ENCODE results near the gene APIP. TPM values are rescaled to one million over a fixed set of nuclear protein-coding genes. Genes with fewer than 3 reads are reported as not detected.

Gene APIP
- total and polyA plus RNA-seq, 2 donors (not counting 1 experiment from before 2014, with no cell fraction given) = 32.2 to 32.7 TPM

DNA sequence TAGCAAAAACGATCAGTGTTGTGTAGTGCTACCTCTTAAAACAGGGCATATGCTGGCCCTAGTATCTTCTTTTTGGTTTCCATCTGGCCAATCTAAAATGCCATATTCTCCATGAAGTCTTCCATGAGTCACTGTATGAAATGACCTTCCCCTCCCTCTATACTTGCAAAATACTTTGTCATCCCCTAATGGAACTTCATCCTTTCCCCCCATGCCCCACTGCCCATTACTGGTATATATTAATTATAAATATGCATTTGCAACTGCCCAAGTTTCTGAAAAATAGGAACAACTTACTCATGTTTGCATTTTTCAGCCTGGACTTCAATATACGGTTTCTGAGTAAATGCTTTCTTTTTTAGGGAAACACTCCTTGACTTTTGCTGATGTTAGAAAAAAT, 4.5 kb downstream of the APIP start:
- Histone ChIP-seq H3K9ac (ENCODE audit: insufficient read depth, low read length) (no peak overlapping the region), H3K36me3 (ENCODE audit: control insufficient read depth, insufficient read depth, low read length) (no peaks in the 10 kb centered on the region), H3K4me1 (ENCODE audit: control insufficient read depth, extremely low read depth, insufficient read depth, low read length) (peaks cover 2% of the 10 kb centered on the region), H3K27me3 (ENCODE audit: control insufficient read depth, insufficient read depth, low read length) (no peaks in the 10 kb centered on the region), H3K4me2 (ENCODE audit: extremely low read depth, insufficient read depth, low read length) (no peak overlapping the region), H3K9me3 (ENCODE audit: control insufficient read depth, insufficient read depth, low read depth, low read length) (no peaks in the 10 kb centered on the region), H2AFZ (ENCODE audit: low read length) (no peak overlapping the region), H3K4me3 (replicated peaks in 1 of 4; ENCODE audit: control extremely low read depth in 1 of 4, insufficient read depth in 1 of 4, low read depth in 3 of 4, low read length in 4 of 4) (no peak overlapping the region), H3K79me2 (ENCODE audit: control insufficient read depth, insufficient read depth, low read length) (peaks cover 11% of the 10 kb centered on the region), H3K27ac (ENCODE audit: insufficient read depth, low read length) (no peak overlapping the region), H4K20me1 (ENCODE audit: control insufficient read depth, extremely low read depth, insufficient read depth, low read length) (no peaks in the 10 kb centered on the region)
- no peak for DNase-seq (ENCODE audit: low read depth in 2 of 2)
- TF ChIP-seq, protein P1, sequence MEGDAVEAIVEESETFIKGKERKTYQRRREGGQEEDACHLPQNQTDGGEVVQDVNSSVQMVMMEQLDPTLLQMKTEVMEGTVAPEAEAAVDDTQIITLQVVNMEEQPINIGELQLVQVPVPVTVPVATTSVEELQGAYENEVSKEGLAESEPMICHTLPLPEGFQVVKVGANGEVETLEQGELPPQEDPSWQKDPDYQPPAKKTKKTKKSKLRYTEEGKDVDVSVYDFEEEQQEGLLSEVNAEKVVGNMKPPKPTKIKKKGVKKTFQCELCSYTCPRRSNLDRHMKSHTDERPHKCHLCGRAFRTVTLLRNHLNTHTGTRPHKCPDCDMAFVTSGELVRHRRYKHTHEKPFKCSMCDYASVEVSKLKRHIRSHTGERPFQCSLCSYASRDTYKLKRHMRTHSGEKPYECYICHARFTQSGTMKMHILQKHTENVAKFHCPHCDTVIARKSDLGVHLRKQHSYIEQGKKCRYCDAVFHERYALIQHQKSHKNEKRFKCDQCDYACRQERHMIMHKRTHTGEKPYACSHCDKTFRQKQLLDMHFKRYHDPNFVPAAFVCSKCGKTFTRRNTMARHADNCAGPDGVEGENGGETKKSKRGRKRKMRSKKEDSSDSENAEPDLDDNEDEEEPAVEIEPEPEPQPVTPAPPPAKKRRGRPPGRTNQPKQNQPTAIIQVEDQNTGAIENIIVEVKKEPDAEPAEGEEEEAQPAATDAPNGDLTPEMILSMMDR (conservative IDR thresholded peaks at IDR 0.05 in 1 of 2, IDR thresholded peaks at IDR 0.05 in 1 of 2; ENCODE audit: low read depth in 1 of 2, low read length in 2 of 2) = no peak
- TF ChIP-seq EZH2 (IDR thresholded peaks at IDR 0.05; ENCODE audit: low read length, missing control alignments) = no peak

DNA sequence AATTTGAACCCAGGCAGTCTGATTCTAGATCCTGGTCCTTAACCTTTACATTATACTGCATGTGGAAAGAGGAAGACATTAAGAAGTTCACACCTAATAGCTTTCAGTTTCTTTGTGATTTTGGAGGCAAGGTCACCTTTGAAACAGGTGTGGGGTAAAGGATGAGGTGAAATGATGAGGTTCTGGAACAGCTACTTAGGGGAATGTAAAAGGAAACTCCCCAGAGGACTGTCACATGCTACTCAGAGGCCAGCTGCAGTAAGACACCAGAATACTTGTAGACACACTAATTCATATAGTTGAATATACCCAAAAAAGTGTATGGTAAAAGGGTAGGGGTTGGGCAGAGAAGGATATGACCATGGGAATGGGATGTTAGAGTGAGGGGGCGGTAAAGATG, 5.4 kb downstream of the APIP start:
- no peak overlapping the region for H3K4me3 ChIP-seq (replicated peaks in 1 of 4; ENCODE audit: control extremely low read depth in 1 of 4, insufficient read depth in 1 of 4, low read depth in 3 of 4, low read length in 4 of 4)
- no peaks in the 10 kb centered on the region for H4K20me1 ChIP-seq (ENCODE audit: control insufficient read depth, extremely low read depth, insufficient read depth, low read length)
- no peaks in the 10 kb centered on the region for H3K36me3 ChIP-seq (ENCODE audit: control insufficient read depth, insufficient read depth, low read length)
- peaks cover 2% of the 10 kb centered on the region for H3K4me1 ChIP-seq (ENCODE audit: control insufficient read depth, extremely low read depth, insufficient read depth, low read length)
- no peak overlapping the region for H3K27ac ChIP-seq (ENCODE audit: insufficient read depth, low read length)
- no peak overlapping the region for H3K4me2 ChIP-seq (ENCODE audit: extremely low read depth, insufficient read depth, low read length)
- no peaks in the 10 kb centered on the region for H3K27me3 ChIP-seq (ENCODE audit: control insufficient read depth, insufficient read depth, low read length)
- H3K9ac ChIP-seq (ENCODE audit: insufficient read depth, low read length) = no peak overlapping the region
- H2AFZ ChIP-seq (ENCODE audit: low read length) = no peak overlapping the region
- no peak for TF ChIP-seq EZH2 (IDR thresholded peaks at IDR 0.05; ENCODE audit: low read length, missing control alignments)
- DNase-seq (ENCODE audit: low read depth in 2 of 2) = no peak
- peaks cover 13% of the 10 kb centered on the region for H3K79me2 ChIP-seq (ENCODE audit: control insufficient read depth, insufficient read depth, low read length)
- no peaks in the 10 kb centered on the region for H3K9me3 ChIP-seq (ENCODE audit: control insufficient read depth, insufficient read depth, low read depth, low read length)

DNA sequence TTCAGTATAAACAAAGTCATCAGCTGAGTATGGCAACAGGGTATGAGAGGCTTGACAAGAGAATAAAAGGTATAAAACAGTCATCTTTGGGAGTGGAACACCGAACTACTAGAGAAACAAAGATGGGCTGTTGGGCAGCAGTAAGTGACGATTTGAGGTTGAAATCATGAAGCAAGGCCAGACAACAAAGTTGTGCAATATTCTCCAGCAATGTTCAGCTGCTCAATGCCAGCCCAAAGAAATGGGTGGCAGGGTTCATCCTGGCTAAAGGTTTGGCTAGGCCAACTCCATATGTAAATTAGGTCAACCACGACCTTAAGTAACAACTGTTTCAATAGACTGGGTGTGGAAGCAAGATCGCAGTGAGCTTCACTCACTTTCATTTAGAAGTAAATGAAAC, 6.2 kb downstream of the APIP start:
- Histone ChIP-seq H2AFZ (ENCODE audit: low read length) (no peak overlapping the region), H3K4me2 (ENCODE audit: extremely low read depth, insufficient read depth, low read length) (no peak overlapping the region), H3K36me3 (ENCODE audit: control insufficient read depth, insufficient read depth, low read length) (no peaks in the 10 kb centered on the region), H3K27me3 (ENCODE audit: control insufficient read depth, insufficient read depth, low read length) (no peaks in the 10 kb centered on the region), H3K4me3 (replicated peaks in 1 of 4; ENCODE audit: control extremely low read depth in 1 of 4, insufficient read depth in 1 of 4, low read depth in 3 of 4, low read length in 4 of 4) (no peak overlapping the region), H4K20me1 (ENCODE audit: control insufficient read depth, extremely low read depth, insufficient read depth, low read length) (no peaks in the 10 kb centered on the region), H3K79me2 (ENCODE audit: control insufficient read depth, insufficient read depth, low read length) (peaks cover 7% of the 10 kb centered on the region), H3K9ac (ENCODE audit: insufficient read depth, low read length) (no peak overlapping the region), H3K9me3 (ENCODE audit: control insufficient read depth, insufficient read depth, low read depth, low read length) (no peaks in the 10 kb centered on the region), H3K27ac (ENCODE audit: insufficient read depth, low read length) (no peak overlapping the region), H3K4me1 (ENCODE audit: control insufficient read depth, extremely low read depth, insufficient read depth, low read length) (no peaks in the 10 kb centered on the region)
- DNase-seq (ENCODE audit: low read depth in 2 of 2) = no peak
- TF ChIP-seq, protein P1 (conservative IDR thresholded peaks at IDR 0.05 in 1 of 2, IDR thresholded peaks at IDR 0.05 in 1 of 2; ENCODE audit: low read depth in 1 of 2, low read length in 2 of 2) = no peak
- TF ChIP-seq EZH2 (IDR thresholded peaks at IDR 0.05; ENCODE audit: low read length, missing control alignments) = no peak

Measured in fibroblast of lung (primary cell).